CD4-positive, alpha-beta T cell (primary cell): ENCODE results near the gene FAM221B. TPM values are rescaled to one million over a fixed set of nuclear protein-coding genes. Genes with fewer than 3 reads are reported as not detected.
A peak's percentile ranks its signal among the peaks of the same experiment; 100 is the strongest.

Experiments used
- ATAC-seq: fragments of 200-7000 bp; cut with Tn5 transposase; one replicate; pipeline ENCODE4 v1.10.0; 2022; ENCODE audit warnings: mild to moderate bottlenecking; ENCODE audit not compliant: poor library complexity
- CTCF ChIA-PET: fragments of 350-600 bp; sonication (Branson Sonifier 250); formaldehyde crosslinking; loops from one replicate; lab custom pipeline; 2021; ENCODE audit warnings: antibody characterized with exemption, inconsistent platforms; lab: Charles Lee
- POLR2A ChIA-PET: fragments of 350-600 bp; sonication (Branson Sonifier 250); formaldehyde crosslinking; loops from one replicate; lab custom pipeline; 2021; ENCODE audit warnings: antibody characterized with exemption, inconsistent platforms; lab: Charles Lee
- DNase-seq, 14 experiments: peaks; one replicate each; pipeline ENCODE4 v3.0.0-alpha.2; 2013 to 2020; ENCODE audit warnings: mixed read lengths in 2 of 14
- H3K27ac ChIP-seq, 2 donors: one replicate each; pipeline versions ENCODE4 v1.5.1 to v1.7.0; 2013; ENCODE audit warnings: low read length in 2 of 2, low read depth in 1 of 2, mild to moderate bottlenecking in 1 of 2
- H3K27me3 ChIP-seq, 2 experiments: 1 replicate in 1 of 2; 2 replicates in 1 of 2; pipeline versions ENCODE4 v1.6.1 to v1.7.0; 2013; ENCODE audit warnings: low read length in 2 of 2, control low read depth in 1 of 2, mild to moderate bottlenecking in 1 of 2, moderate library complexity in 1 of 2; ENCODE audit not compliant: insufficient read depth in 2 of 2, control insufficient read depth in 1 of 2
- H3K36me3 ChIP-seq: one replicate; pipeline ENCODE4 v1.6.1; 2013; ENCODE audit warnings: low read length, control low read depth; ENCODE audit not compliant: insufficient read depth
- H3K4me1 ChIP-seq: one replicate; pipeline ENCODE4 v1.6.1; 2013; ENCODE audit warnings: low read length, control low read depth; ENCODE audit not compliant: insufficient read depth
- H3K4me3 ChIP-seq: one replicate; pipeline ENCODE4 v1.5.1; 2013; ENCODE audit warnings: mild to moderate bottlenecking, low read length, moderate library complexity
- H3K9me3 ChIP-seq, 2 experiments: 1 replicate in 1 of 2; 2 replicates in 1 of 2; pipeline versions ENCODE4 v1.6.1 to v1.7.0; 2013; ENCODE audit warnings: low read length in 2 of 2, mild to moderate bottlenecking in 2 of 2, control low read depth in 1 of 2, moderate library complexity in 1 of 2; ENCODE audit not compliant: control insufficient read depth in 1 of 2, insufficient read depth in 1 of 2
- H3K27ac Mint-ChIP-seq: one replicate; pipeline ENCODE4 v1.8.0; 2020; ENCODE audit warnings: mixed read lengths
- H3K27me3 Mint-ChIP-seq: one replicate; pipeline ENCODE4 v1.8.0; 2021; ENCODE audit warnings: mixed read lengths
- H3K36me3 Mint-ChIP-seq: one replicate; pipeline ENCODE4 v1.8.0; 2021; ENCODE audit warnings: low read depth, mixed read lengths
- H3K4me1 Mint-ChIP-seq: one replicate; pipeline ENCODE4 v1.8.0; 2021; ENCODE audit warnings: low read depth, mixed read lengths
- H3K4me3 Mint-ChIP-seq: one replicate; pipeline ENCODE4 v1.8.0; 2020; ENCODE audit warnings: mild to moderate bottlenecking, mixed read lengths
- H3K9me3 Mint-ChIP-seq: one replicate; pipeline ENCODE4 v1.8.0; 2020; ENCODE audit warnings: mixed read lengths
- CTCF ChIP-seq: fragments of 200-600 bp; IDR thresholded peaks from one replicate; pipeline ENCODE4 v1.8.0; 2022; ENCODE audit warnings: antibody characterized with exemption, mild to moderate bottlenecking
- intact Hi-C, 2 experiments: fragments of 100-400 bp; cut with DNase I in 1 of 2; cut with micrococcal nuclease in 1 of 2; formaldehyde crosslinking; loops; one replicate each; pipeline versions ENCODE4 v1.15.1 to v1.9.0; 2023 to 2025; cut with DNase I, micrococcal nuclease
- total RNA-seq, 174 experiments: library from RNA in 2 of 174; stranded (reverse) in 2 of 174; gene quantifications; one replicate each; pipeline ENCODE4 v1.2.3 and lab custom pipeline; 2021 to 2026

Gene FAM221B
- total RNA-seq, 2 experiments from 2014 or later, result not detected

DNA sequence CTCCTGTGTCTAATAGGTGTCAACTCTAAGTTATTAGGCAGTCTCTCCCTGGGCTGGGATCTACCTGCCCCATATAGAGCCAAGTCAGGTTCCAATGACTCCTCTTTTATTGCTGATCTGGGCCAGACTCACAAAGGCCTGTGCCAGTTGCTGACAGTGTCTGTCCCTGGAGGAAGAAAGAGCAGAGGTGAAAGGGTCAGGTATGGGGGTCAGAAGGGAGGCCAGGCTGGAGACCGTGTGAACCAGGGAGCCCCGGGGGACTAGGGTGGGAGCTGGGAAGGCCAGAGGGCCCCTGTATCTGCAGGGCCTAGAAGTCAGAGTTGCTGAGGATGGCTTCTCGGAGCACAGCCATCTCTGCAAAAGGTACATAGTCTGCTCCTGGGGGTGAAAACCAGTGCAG is 10.2 kb downstream of the FAM221B start:
- no peak for TF ChIP-seq CTCF
- no peaks in the 10 kb centered on the region for H3K36me3 ChIP-seq
- CTCF ChIA-PET, result no interaction called here
- intact Hi-C loops, result loop anchor here in 1 of 2 experiments (10.0 kb wide), 1 partner anchor 704 kb away; the partner anchor contains the start of gene ATOSB
- ATAC-seq (no peak), DNase-seq (no peak)
- Mint-ChIP-seq H3K4me1 (peaks cover 18% of the 10 kb centered on the region), H3K9me3 (no peaks in the 10 kb centered on the region), H3K27me3 (no peaks in the 10 kb centered on the region), H3K4me3 (no peak overlapping the region), H3K27ac (no peak overlapping the region), H3K36me3 (peaks cover 7% of the 10 kb centered on the region)
- POLR2A ChIA-PET, result no interaction called here
- peaks cover 15% of the 10 kb centered on the region for H3K4me1 ChIP-seq
- H3K9me3 ChIP-seq, result no peaks in the 10 kb centered on the region
- no peaks in the 10 kb centered on the region for H3K27me3 ChIP-seq
- no peak overlapping the region for H3K27ac ChIP-seq
- no peak overlapping the region for H3K4me3 ChIP-seq

- Histone ChIP-seq H3K27me3 (no peaks in the 10 kb centered on the region), H3K9me3 (no peaks in the 10 kb centered on the region), H3K27ac (no peak overlapping the region), H3K4me3 (no peak overlapping the region), H3K4me1 (peaks cover 31% of the 10 kb centered on the region), H3K36me3 (no peaks in the 10 kb centered on the region)
- ATAC-seq, result no peak
- peak overlapping the region; percentile 57 for H3K4me3 Mint-ChIP-seq
- ChIA-PET POLR2A (no interaction called here), CTCF (no interaction called here)
- no peaks in the 10 kb centered on the region for H3K9me3 Mint-ChIP-seq
- H3K27ac Mint-ChIP-seq, result no peak overlapping the region
- H3K27me3 Mint-ChIP-seq, result no peaks in the 10 kb centered on the region
- no peak for DNase-seq
- intact Hi-C loops, result loop anchor here in 1 of 2 experiments (10.0 kb wide), 1 partner anchor 702 kb away; the partner anchor contains the start of gene ATOSB
- H3K36me3 Mint-ChIP-seq, result peaks cover 13% of the 10 kb centered on the region
- H3K4me1 Mint-ChIP-seq, result peaks cover 34% of the 10 kb centered on the region
- no peak for TF ChIP-seq CTCF
Measured at GRCh38 chr9:35816708-35817107, 11.8 kb downstream of the FAM221B start.

- Mint-ChIP-seq H3K4me1 (peaks cover 43% of the 10 kb centered on the region), H3K27me3 (no peaks in the 10 kb centered on the region), H3K36me3 (peaks cover 13% of the 10 kb centered on the region), H3K9me3 (no peaks in the 10 kb centered on the region), H3K27ac (peak within 1 kb of the TSS; percentile 91), H3K4me3 (peak within 1 kb of the TSS; percentile 91)
- ChIA-PET CTCF (interaction anchor here (1.8 kb wide), 1 partner anchor 11 kb away, joined by 7 read pairs; no protein-coding TSS in a partner anchor), POLR2A (interaction anchor here (0.6 to 1.5 kb wide), 6 partner anchors 9 to 157 kb away, joined by 3 to 7 read pairs (median 4); partner anchors contain the start of genes CCDC107, CREB3, FAM221B and RMRP)
- intact Hi-C loops, result loop anchor here (1.0 to 10.0 kb wide), 9 partner anchors 14 to 823 kb away; partner anchors contain the start of genes CREB3 (in 2 of the 2), TLN1 (in 2 of the 2), ATOSB (in 1 of the 2) and GBA2 (in 1 of the 2)
- H3K27ac ChIP-seq, result peak within 1 kb of the TSS; percentile 68 to 87
- no peak for TF ChIP-seq CTCF
- no peaks in the 10 kb centered on the region for H3K27me3 ChIP-seq
- H3K36me3 ChIP-seq, result peaks cover 3% of the 10 kb centered on the region
- no peaks in the 10 kb centered on the region for H3K9me3 ChIP-seq
- peak; percentile 93 to 99 (median 96) for DNase-seq
- peak within 1 kb of the TSS; percentile 80 for H3K4me3 ChIP-seq
- peak; percentile 79 for ATAC-seq
- H3K4me1 ChIP-seq, result peaks cover 42% of the 10 kb centered on the region
Measured at GRCh38 chr9:35814841-35815543, 13.5 kb downstream of the FAM221B start, which contains the start of gene HINT2. Gene HINT2 (minus strand): TSS chr9:35815042. CDS start chr9:35814979, 63 bp downstream.
